ENCODE measurements around the gene ANKRD60. TPM values are rescaled to one million over a fixed set of nuclear protein-coding genes. Genes with fewer than 3 reads are reported as not detected.

ANKRD60 gene
- total RNA-seq, 1 experiment from 2014 or later: not detected

DNA sequence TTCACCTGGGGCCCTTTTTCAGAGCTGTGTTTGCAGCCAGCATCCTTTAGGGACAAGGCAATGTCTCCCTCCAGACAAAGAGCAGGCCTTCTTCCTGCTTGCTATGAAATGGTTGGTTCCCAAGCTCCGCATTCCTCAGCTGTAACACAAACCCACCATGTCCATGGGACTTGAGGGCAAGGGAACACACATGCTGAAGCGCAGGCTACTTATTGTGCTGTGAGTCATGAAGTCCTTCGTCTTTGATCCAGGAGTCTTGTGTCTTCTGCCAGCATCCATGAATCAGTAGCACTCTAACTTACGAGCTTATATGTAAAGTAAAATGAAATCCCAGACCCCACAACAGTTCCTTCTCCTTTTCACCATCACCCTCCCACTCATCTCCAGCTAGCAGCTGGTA is 59.0 kb downstream of the ANKRD60 start:
- TF ChIP-seq, protein P1, sequence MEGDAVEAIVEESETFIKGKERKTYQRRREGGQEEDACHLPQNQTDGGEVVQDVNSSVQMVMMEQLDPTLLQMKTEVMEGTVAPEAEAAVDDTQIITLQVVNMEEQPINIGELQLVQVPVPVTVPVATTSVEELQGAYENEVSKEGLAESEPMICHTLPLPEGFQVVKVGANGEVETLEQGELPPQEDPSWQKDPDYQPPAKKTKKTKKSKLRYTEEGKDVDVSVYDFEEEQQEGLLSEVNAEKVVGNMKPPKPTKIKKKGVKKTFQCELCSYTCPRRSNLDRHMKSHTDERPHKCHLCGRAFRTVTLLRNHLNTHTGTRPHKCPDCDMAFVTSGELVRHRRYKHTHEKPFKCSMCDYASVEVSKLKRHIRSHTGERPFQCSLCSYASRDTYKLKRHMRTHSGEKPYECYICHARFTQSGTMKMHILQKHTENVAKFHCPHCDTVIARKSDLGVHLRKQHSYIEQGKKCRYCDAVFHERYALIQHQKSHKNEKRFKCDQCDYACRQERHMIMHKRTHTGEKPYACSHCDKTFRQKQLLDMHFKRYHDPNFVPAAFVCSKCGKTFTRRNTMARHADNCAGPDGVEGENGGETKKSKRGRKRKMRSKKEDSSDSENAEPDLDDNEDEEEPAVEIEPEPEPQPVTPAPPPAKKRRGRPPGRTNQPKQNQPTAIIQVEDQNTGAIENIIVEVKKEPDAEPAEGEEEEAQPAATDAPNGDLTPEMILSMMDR (conservative IDR thresholded peaks at IDR 0.05): no peak
- no peaks in the 10 kb centered on the region for H3K9me3 Mint-ChIP-seq
- no peak overlapping the region for H2BK12ac ChIP-seq (ENCODE audit: insufficient read length, low read depth, low read length)
- H2AK5ac ChIP-seq (ENCODE audit: insufficient read length, low read length): no peak overlapping the region
- H3K79me1 ChIP-seq (ENCODE audit: insufficient read depth, low read depth, low read length, poor library complexity, severe bottlenecking): no peaks in the 10 kb centered on the region
- no peaks in the 10 kb centered on the region for H3K27me3 ChIP-seq (ENCODE audit: insufficient read depth, low read length)
- no peaks in the 10 kb centered on the region for H3K79me2 ChIP-seq (ENCODE audit: insufficient read depth, low read length)
- no peaks in the 10 kb centered on the region; the same call in 1 of the 2 replicates for H3K4me1 ChIP-seq (ENCODE audit: insufficient read depth, low read length)
- no peak overlapping the region for H4K5ac ChIP-seq (ENCODE audit: insufficient read length, low read depth, low read length)
- H3K23me2 ChIP-seq (ENCODE audit: insufficient read length, low read depth, low read length, poor library complexity, severe bottlenecking): no peaks in the 10 kb centered on the region
- H2AFZ ChIP-seq (ENCODE audit: low read length): no peak overlapping the region
- H4K20me1 ChIP-seq (ENCODE audit: control insufficient read depth, insufficient read depth, insufficient read length): no peaks in the 10 kb centered on the region
- no peak overlapping the region for H3K18ac ChIP-seq (ENCODE audit: insufficient read length, low read depth, low read length)
- H3K56ac ChIP-seq (ENCODE audit: insufficient read length, low read depth, low read length): no peak overlapping the region
- DNase-seq: no peak
- H3K9ac ChIP-seq (ENCODE audit: extremely low read depth, insufficient read length, low read length): no peak overlapping the region
- H4K91ac ChIP-seq (ENCODE audit: insufficient read length, low read depth, low read length): no peak overlapping the region
- H3K9me3 ChIP-seq (ENCODE audit: control insufficient read depth, low read depth, low read length): no peaks in the 10 kb centered on the region
- no peak overlapping the region for H3K14ac ChIP-seq (ENCODE audit: insufficient read depth, low read length)
- no peak overlapping the region for H4K8ac ChIP-seq (replicated peaks; ENCODE audit: insufficient read length, low read depth, low read length)
- H3K27ac ChIP-seq (ENCODE audit: insufficient read length, low read depth, low read length): no peak overlapping the region
- no peak overlapping the region for H2BK20ac ChIP-seq (ENCODE audit: low read depth, low read length, poor library complexity, severe bottlenecking)
- no peak overlapping the region for H3K4ac ChIP-seq (ENCODE audit: low read depth, low read length)
- no CpG with 5 or more reads among the region's 4 CpGs for WGBS (ENCODE audit: extremely low coverage, insufficient read length, low lambda C conversion rate)
- no peaks in the 10 kb centered on the region for H3K36me3 Mint-ChIP-seq (ENCODE audit: insufficient read depth in 1 of 3, low read depth in 3 of 3)
- no peak overlapping the region for H2BK5ac ChIP-seq (ENCODE audit: insufficient read length, low read length)
- H3K4me2 ChIP-seq (ENCODE audit: insufficient read depth, insufficient read length, low read length): no peak overlapping the region
- H3K27me3 Mint-ChIP-seq (ENCODE audit: low read depth): peaks cover 7% of the 10 kb centered on the region
- no peak overlapping the region for H2BK120ac ChIP-seq (ENCODE audit: low read depth, low read length, poor library complexity, severe bottlenecking)
- H3K23ac ChIP-seq (ENCODE audit: insufficient read length, low read depth, low read length): no peak overlapping the region
- no peak overlapping the region for H3K4me3 Mint-ChIP-seq
- peaks cover 1 to 6% of the 10 kb centered on the region in 2 experiments; a peak in 3 of 4 replicates for H3K4me1 Mint-ChIP-seq
- no peak overlapping the region for H3T11ph ChIP-seq (ENCODE audit: low read length)
- H2BK15ac ChIP-seq (ENCODE audit: low read depth, low read length): no peak overlapping the region
- no peak overlapping the region for H3K27ac Mint-ChIP-seq
